ENCODE results near the gene ANAPC15.

The ANAPC15 gene

DNA sequence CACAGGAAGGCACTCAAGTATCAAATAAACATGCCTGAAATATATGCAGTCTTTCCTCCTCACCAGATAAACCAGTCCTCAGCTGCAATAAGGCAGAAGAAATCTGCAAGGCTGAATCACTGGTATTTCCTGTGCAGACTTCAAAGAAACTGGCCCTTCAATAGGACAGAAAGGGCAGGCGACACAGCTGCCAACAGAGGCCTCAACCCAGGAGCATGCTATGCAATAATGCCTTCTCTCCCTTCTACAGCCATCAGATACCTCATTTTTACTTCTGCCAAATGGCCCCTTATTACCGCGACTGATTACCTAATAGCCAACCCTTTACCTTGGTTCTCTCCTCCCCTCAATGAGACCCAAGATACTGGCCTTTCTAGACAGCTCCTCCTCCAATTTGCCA is 40.1 kb downstream of the ANAPC15 start:
- peak overlapping the region; percentile 23; the same call in 1 of the 2 replicates for H3K27ac ChIP-seq (ENCODE audit: low read length)
- no peak overlapping the region for H3K4me3 ChIP-seq (ENCODE audit: low read length)
- H2AFZ ChIP-seq (ENCODE audit: low read length), result no peak overlapping the region
- H3F3A ChIP-seq (ENCODE audit: insufficient read depth, low read length), result peaks cover 38% of the 10 kb centered on the region
- H3K27me3 ChIP-seq (replicated peaks; ENCODE audit: insufficient read depth, low read length), result no peaks in the 10 kb centered on the region
- H4K20me1 ChIP-seq (ENCODE audit: insufficient read depth, low read length), result peaks cover 4% of the 10 kb centered on the region; the same call in 1 of the 2 replicates
- H3K4me1 ChIP-seq (ENCODE audit: low read length), result peaks cover 43% of the 10 kb centered on the region
- no peaks in the 10 kb centered on the region for H3K36me3 ChIP-seq (replicated peaks; ENCODE audit: insufficient read depth, low read length)
- H3K4me2 ChIP-seq (ENCODE audit: low read depth, low read length), result peak overlapping the region; percentile 11; the same call in 1 of the 2 replicates
- DNase-seq, result peak; percentile 65
- TF ChIP-seq, protein P1, sequence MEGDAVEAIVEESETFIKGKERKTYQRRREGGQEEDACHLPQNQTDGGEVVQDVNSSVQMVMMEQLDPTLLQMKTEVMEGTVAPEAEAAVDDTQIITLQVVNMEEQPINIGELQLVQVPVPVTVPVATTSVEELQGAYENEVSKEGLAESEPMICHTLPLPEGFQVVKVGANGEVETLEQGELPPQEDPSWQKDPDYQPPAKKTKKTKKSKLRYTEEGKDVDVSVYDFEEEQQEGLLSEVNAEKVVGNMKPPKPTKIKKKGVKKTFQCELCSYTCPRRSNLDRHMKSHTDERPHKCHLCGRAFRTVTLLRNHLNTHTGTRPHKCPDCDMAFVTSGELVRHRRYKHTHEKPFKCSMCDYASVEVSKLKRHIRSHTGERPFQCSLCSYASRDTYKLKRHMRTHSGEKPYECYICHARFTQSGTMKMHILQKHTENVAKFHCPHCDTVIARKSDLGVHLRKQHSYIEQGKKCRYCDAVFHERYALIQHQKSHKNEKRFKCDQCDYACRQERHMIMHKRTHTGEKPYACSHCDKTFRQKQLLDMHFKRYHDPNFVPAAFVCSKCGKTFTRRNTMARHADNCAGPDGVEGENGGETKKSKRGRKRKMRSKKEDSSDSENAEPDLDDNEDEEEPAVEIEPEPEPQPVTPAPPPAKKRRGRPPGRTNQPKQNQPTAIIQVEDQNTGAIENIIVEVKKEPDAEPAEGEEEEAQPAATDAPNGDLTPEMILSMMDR (IDR thresholded peaks at IDR 0.05; ENCODE audit: low read length), result no peak
- TF ChIP-seq EZH2 (optimal IDR thresholded peaks at IDR 0.05; ENCODE audit: low read depth, low read length), result no peak
- no peak for TF ChIP-seq EZH2phosphoT487 (IDR thresholded peaks at IDR 0.05; ENCODE audit: low read length)
- no peak overlapping the region for H3K9ac ChIP-seq (ENCODE audit: low read length)
- peaks cover 99% of the 10 kb centered on the region for H3K79me2 ChIP-seq (ENCODE audit: low read length)
- H3K9me2 ChIP-seq (replicated peaks; ENCODE audit: insufficient read depth, low read length), result no peaks in the 10 kb centered on the region
- H3K9me3 ChIP-seq (replicated peaks; ENCODE audit: insufficient read depth, low read length), result no peaks in the 10 kb centered on the region

- Histone ChIP-seq H2AFZ (ENCODE audit: low read length) (no peak overlapping the region), H3K36me3 (replicated peaks; ENCODE audit: insufficient read depth, low read length) (no peaks in the 10 kb centered on the region), H4K20me1 (ENCODE audit: insufficient read depth, low read length) (peaks cover 4% of the 10 kb centered on the region; the same call in 1 of the 2 replicates), H3K9me2 (replicated peaks; ENCODE audit: insufficient read depth, low read length) (no peaks in the 10 kb centered on the region), H3K27ac (ENCODE audit: low read length) (peak overlapping the region; percentile 58; the same call in 1 of the 2 replicates), H3K4me3 (ENCODE audit: low read length) (no peak overlapping the region), H3K4me1 (ENCODE audit: low read length) (peaks cover 43% of the 10 kb centered on the region), H3K9me3 (replicated peaks; ENCODE audit: insufficient read depth, low read length) (no peaks in the 10 kb centered on the region), H3K79me2 (ENCODE audit: low read length) (peaks cover 99% of the 10 kb centered on the region), H3F3A (ENCODE audit: insufficient read depth, low read length) (peaks cover 38% of the 10 kb centered on the region), H3K9ac (ENCODE audit: low read length) (no peak overlapping the region), H3K4me2 (ENCODE audit: low read depth, low read length) (peak overlapping the region; percentile 44; the same call in 1 of the 2 replicates), H3K27me3 (replicated peaks; ENCODE audit: insufficient read depth, low read length) (no peaks in the 10 kb centered on the region)
- no peak for TF ChIP-seq EZH2phosphoT487 (IDR thresholded peaks at IDR 0.05; ENCODE audit: low read length)
- no peak for TF ChIP-seq EZH2 (optimal IDR thresholded peaks at IDR 0.05; ENCODE audit: low read depth, low read length)
- TF ChIP-seq, protein P1 (IDR thresholded peaks at IDR 0.05; ENCODE audit: low read length), result no peak
- no peak for DNase-seq
Measured at GRCh38 chr11:72070491-72070890, 42.0 kb downstream of the ANAPC15 start.

GRCh38 chr11:72069787-72070251 is 42.7 kb downstream of the ANAPC15 start:
- no peaks in the 10 kb centered on the region for H3K9me2 ChIP-seq (replicated peaks; ENCODE audit: insufficient read depth, low read length)
- TF ChIP-seq EZH2 (optimal IDR thresholded peaks at IDR 0.05; ENCODE audit: low read depth, low read length) (no peak), EZH2phosphoT487 (IDR thresholded peaks at IDR 0.05; ENCODE audit: low read length) (no peak)
- TF ChIP-seq, protein P1 (IDR thresholded peaks at IDR 0.05; ENCODE audit: low read length), result no peak
- H3K36me3 ChIP-seq (replicated peaks; ENCODE audit: insufficient read depth, low read length), result no peaks in the 10 kb centered on the region
- H3F3A ChIP-seq (ENCODE audit: insufficient read depth, low read length), result peaks cover 38% of the 10 kb centered on the region
- H3K4me2 ChIP-seq (ENCODE audit: low read depth, low read length), result peak overlapping the region; percentile 44
- H3K9ac ChIP-seq (ENCODE audit: low read length), result peak overlapping the region; percentile 17; the same call in 1 of the 2 replicates
- peaks cover 4% of the 10 kb centered on the region; the same call in 1 of the 2 replicates for H4K20me1 ChIP-seq (ENCODE audit: insufficient read depth, low read length)
- H2AFZ ChIP-seq (ENCODE audit: low read length), result no peak overlapping the region
- peak overlapping the region; percentile 9; the same call in 1 of the 2 replicates for H3K4me3 ChIP-seq (ENCODE audit: low read length)
- peak; percentile 64 for DNase-seq
- no peaks in the 10 kb centered on the region for H3K27me3 ChIP-seq (replicated peaks; ENCODE audit: insufficient read depth, low read length)
- peaks cover 98% of the 10 kb centered on the region for H3K79me2 ChIP-seq (ENCODE audit: low read length)
- H3K4me1 ChIP-seq (ENCODE audit: low read length), result peaks cover 43% of the 10 kb centered on the region
- H3K9me3 ChIP-seq (replicated peaks; ENCODE audit: insufficient read depth, low read length), result no peaks in the 10 kb centered on the region
- peak overlapping the region; percentile 58; the same call in 1 of the 2 replicates for H3K27ac ChIP-seq (ENCODE audit: low read length)
